ENCODE results near the gene PNPLA5.
A peak's percentile ranks its signal among the peaks of the same experiment; 100 is the strongest.
"Not testable (repeated sequence)": the region's sequence is repeated elsewhere in the genome, so short reads cannot be mapped to it uniquely, and the experiment has no call there.

The PNPLA5 gene

GRCh38 chr22:43880541-43880991 is 11.2 kb downstream of the PNPLA5 start:
- DNase-seq, result no peak

DNA sequence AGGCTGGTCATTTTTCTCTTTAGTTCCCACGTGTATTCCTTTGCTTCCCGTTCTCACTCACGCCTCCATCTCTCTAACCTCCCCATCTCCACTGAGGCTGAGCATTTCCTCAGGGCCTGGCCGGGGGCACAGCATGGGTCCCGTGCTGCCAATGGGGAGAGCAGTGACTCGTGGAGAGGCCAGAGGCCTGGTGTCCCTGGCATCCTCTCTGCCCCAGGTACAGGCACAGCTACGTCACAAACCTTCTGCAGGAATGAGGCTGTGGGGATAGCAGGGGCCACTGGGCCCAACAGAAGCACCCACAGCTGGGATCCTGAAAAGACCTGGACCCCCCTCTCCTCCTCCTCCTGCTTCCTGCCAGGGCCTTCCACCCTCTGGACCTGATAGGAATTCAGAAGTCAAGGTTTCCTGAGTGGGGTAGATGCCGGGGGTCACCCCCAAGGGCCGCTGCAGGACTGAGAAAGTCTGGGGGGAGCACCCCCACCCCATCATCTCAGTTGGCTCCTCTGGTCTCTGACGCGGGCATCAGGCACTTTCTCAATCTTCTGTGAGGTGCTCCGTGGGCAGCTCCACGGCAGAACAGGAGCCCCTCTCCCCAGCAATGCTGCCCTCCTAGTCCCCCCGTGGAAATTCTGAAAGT is 11.8 kb downstream of the PNPLA5 start:
- DNase-seq, result no peak

GRCh38 chr22:43878831-43879550 is 12.8 kb downstream of the PNPLA5 start:
- no peak for DNase-seq

DNA sequence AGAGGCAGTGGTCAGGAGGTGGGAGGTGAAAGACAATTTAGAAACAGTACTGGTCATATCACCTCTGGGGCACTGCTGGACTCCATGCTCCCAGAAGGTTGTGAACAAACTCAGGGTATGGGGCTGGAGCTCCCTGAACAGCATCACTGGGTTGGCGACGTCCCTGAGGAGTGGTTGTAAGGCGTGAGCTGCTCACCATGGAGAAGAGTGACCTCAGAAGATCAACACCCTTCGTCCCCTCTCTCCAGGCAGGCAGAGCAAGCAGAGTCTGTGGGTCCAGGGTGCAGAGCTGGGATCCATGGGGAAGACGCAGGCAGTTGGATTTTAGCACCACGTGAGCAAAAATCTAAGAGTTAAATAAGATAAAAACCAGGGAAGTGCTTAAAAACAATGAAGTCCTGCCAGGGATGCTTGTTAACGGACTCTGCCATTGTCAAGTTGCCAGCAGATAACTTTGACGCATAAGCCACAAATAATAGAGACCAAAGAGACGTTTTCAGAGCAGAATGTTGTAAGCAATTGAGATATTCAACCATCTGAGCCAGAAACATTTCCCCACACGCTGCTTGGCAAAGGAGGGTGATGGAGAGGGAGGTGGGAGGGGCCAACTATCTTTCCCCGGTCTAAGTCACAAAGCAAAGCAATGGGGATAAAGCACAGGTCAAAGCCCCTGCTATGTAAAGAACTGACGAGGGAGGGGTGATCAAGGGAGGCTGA is 13.6 kb downstream of the PNPLA5 start:
- no peak for DNase-seq

GRCh38 chr22:43876866-43877509 is 14.8 kb downstream of the PNPLA5 start:
- no peak for DNase-seq

DNA sequence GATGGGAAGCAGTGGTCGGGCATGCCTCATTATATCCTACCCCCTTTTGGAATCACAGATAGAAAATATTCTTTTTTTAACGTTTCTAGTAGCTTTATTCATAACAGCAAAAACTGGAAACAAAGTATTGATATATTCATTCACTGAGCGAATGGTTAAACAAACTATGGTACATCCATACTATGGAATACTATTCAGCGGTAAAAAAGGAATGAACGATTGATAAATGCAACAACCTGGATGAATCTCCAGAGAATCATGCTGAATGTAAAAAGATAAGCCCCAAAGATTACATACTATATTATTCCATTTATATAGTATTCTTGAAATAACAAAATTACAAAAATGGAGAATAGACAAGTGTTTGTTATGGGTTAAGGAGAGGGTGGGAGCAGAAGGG is 22.0 kb downstream of the PNPLA5 start:
- no peak for DNase-seq

DNA sequence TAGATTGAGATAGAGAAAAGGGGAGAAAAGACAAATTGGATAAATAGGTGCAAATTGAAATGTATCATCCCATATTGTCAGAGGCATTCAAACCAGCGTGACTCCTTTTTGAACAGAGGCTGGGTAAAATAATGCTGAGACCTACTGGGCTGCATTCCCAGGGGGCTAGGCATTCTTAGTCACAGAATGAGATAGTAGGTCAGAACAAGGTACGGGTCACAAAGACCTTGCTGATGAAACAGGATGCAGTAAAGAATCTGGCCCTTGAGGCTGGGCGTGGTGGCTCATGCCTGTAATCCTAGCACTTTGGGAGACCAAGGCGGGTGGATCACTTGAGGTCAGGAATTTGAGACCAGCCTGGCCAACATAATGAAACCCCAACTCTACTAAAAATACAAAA is 22.8 kb downstream of the PNPLA5 start:
- not testable (repeated sequence) for DNase-seq

DNA sequence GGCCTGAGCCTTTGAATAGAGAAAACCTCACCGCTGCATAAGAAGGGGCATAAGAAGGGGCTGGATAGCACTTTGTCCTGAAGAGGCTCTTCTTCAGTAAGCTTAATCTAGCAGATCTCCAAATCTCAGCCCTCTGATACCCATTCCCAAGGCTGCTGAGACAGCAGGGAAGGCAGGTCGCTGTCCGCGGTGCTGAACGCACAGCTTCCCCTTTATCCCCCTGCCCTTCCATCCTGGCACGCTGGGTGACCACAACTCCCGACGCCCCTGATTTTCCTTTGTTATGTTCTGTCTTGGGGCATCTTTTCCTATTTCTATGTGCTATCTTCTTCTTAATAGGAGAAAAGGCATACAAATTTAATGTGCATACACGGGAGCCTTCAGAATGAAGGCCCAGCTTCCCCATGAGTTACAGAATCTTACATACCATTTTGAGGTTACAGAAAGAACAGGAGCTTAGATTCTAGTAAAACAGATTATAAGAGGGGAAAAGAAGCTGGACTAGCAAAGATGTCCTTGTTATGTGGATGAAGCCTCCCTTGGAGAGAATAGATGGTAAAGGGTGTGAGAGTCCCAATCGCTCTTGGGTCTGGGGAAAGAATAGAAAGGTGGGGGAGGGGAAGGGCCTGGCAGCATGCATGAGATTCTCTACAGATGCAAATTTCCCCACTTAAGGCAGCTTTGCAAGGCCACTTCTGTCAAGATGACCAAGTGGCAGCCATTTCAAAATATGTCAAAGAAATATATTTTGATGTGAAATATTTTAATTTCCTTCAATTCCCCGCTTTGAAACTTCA is 23.8 kb downstream of the PNPLA5 start:
- DNase-seq, result peak; percentile 28 to 33

DNA sequence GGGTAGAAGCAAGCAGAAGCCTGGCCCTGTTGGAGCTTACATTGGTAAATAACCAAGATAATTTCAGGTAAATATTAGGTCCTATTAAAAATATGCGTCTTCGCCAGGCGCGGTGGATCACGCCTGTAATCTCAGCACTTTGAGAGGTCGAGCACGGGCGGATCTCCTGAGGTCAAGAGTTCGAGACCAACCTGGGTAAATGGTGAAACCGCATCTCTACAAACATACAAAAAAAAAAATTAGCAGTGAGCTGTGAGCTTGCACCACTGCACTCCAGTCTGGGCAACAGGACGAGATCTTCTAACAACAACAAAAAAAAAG is 29.0 kb downstream of the PNPLA5 start:
- DNase-seq, result no peak

GRCh38 chr22:43862074-43862881 is 29.5 kb downstream of the PNPLA5 start, which contains the start of gene SULT4A1:
SULT4A1 (minus strand) TSS chr22:43862513; CDS start chr22:43862382, 131 bp downstream.
- DNase-seq, result peak in 1 of 2 donors; percentile 5

DNA sequence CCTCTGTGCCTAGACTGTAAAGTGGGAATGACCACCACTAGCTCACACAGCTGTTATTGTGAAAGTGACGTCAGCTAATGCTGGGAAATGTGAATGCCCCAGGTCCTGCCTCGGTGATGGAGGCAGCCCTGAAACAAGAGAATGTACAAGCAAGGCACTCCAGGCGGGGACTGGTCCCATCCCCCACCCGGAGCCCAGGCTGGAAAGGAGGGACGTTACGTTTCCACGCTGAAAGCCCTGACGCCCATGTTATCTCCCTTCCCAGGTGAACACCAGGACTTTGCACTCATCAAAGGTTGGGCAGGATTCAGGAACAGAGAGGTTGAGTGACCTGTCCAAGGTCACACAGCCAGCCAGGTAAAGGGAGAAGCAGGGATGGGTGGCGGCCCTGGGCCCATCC is 30.3 kb downstream of the PNPLA5 start:
- no peak for DNase-seq

- DNase-seq, result no peak
Measured at GRCh38 chr22:43860831-43861230, 31.0 kb downstream of the PNPLA5 start.

GRCh38 chr22:43860126-43860525 is 31.7 kb downstream of the PNPLA5 start:
- no peak for DNase-seq

DNA sequence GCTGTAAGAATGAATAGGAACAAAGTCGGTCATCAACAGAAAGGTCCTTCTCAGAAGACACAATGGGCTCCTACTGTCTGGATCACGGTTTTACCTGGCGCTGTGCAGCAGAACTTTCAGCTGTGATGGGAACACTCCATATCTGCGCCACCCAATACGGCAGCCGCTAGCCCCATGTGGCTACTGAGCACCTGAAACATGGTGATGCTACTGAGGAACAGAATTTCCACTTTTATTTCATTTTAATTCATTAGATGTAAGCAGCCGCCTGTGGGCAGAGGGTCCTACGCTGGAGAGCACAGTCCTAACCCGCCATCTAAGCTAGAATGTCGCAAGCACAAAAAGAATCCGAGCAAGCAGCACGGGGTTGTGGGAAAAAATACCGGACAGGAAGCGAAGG is 32.2 kb downstream of the PNPLA5 start:
- no peak for DNase-seq

- DNase-seq, result no peak
Measured at GRCh38 chr22:43859176-43859575, 32.6 kb downstream of the PNPLA5 start.

- no peak for DNase-seq
Measured at GRCh38 chr22:43858156-43858895, 33.5 kb downstream of the PNPLA5 start.

GRCh38 chr22:43857367-43857766 is 34.4 kb downstream of the PNPLA5 start:
- no peak for DNase-seq

DNA sequence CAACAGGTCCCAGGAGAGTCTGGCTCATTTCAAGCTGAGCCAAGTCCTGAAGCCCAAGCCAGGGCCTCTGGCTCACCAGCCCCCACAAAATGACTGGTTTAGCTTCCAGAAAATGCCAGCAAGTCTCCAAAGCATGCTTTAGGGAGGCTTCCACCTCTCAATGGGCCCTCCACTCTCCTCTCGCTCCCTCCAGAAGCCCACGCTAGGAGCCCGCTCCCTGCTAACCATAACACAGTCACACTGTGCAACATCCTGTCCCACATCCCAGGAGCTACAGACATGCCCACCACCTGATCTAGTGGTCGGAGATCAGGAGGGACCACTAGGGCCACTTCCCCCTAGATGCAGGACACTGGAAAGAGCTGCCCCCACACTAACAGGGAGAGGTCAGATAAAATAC is 36.4 kb downstream of the PNPLA5 start:
- no peak for DNase-seq

GRCh38 chr22:43854786-43855271 is 37.0 kb downstream of the PNPLA5 start:
- no peak for DNase-seq

DNA sequence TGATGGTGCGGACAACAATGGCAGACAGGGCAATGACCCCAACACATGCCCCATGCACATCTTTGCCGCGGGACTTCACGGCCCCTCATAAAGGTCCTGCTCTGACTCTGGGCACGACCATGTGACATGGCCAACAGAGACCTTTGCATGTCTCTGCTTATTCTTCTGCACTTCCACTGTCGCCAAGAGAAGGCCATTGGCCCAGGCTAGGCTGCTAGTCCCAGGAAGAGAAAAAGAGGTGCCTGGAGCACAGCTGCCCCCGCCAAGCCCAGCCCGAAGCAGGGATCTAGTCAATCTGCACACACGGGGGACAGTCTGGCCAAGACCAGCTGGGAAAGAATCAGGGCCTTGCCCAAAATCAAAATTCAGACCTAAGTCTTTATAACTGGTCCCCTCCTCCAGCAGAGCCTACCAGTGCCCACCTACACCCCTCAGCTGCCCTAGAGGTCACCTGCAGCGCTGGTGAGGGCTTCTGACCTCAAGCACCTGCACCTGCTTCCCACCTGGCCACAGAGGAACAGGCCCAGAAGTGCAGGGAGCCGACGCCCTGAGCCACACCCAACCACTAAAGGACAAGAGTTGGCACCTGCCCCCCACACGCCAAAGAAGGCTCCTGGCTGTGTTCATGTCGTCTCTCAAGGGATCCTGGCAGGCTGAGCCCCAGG is 37.6 kb downstream of the PNPLA5 start:
- DNase-seq, result no peak
